SK-N-MC (cell line): ENCODE measurements around the gene AGPAT3.

ENCODE experiments used
- EZH2 ChIP-seq: fragments of 200-600 bp; sonication (generic); IDR thresholded peaks from one replicate; pipeline ENCODE4 v1.6.1; 2017; ENCODE audit warnings: antibody characterized with exemption
- POLR2AphosphoS5 ChIP-seq: IDR thresholded peaks from 2 replicates; pipeline ENCODE4 v1.6.1; 2012; ENCODE audit warnings: mild to moderate bottlenecking, low read depth, low read length, borderline replicate concordance

DNA sequence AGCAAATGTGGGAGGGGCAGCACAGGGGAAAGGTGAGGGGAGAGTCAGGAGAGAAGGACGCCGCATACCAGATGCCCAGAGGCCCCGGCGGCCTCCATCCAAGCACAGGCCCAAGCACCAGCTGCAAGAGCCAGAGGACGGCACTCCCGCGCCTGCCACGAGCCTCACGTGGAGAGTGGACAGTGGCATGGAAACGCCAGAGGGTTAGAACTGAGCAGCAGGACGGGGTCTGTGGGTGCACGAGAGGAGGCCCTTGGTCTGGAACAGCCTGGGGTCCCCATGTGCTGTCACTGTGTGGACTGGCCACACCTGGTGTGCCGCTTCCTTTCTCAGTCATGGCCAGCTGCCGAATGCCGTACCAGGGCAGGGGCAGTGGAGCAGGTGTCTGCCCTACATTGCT, 68.7 kb downstream of the AGPAT3 start:
- TF ChIP-seq EZH2 (no peak), POLR2AphosphoS5 (no peak)
